Endothelial cell of umbilical vein (primary cell): ENCODE data around the gene ZRANB1. TPM values are rescaled to one million over a fixed set of nuclear protein-coding genes. Genes with fewer than 3 reads are reported as not detected.

Source experiments
- BruUV-seq: library from RNA; stranded (reverse); fragments of 400-500 nt; replicated peaks from 2 replicates; lab custom pipeline; 2021; lab: Mats Ljungman, UMichigan
- CTCF ChIA-PET: fragments of 300-600, 350-600 bp; sonication (Branson Sonifier 250); formaldehyde crosslinking; loops from one replicate; lab custom pipeline; 2021; ENCODE audit warnings: antibody characterized with exemption, inconsistent platforms; lab: Charles Lee
- POLR2A ChIA-PET: fragments of 300-600, 350-600 bp; sonication (Branson Sonifier 250); formaldehyde crosslinking; loops from one replicate; lab custom pipeline; 2021; ENCODE audit warnings: antibody characterized with exemption, inconsistent platforms; lab: Charles Lee
- DNase-seq: peaks from one replicate; pipeline ENCODE4 v3.0.0-alpha.2; 2011; ENCODE audit warnings: low read depth, low spot score
- FAIRE-seq: peaks from 2 replicates; lab custom pipeline; 2011; peaks lifted over from hg19 to GRCh38; lab: Jason Lieb, UNC
- H2AFZ ChIP-seq: 2 replicates; pipeline ENCODE4 v1.6.0; 2012; ENCODE audit warnings: low read depth, low read length, control low read depth, inconsistent platforms
- H3K27ac ChIP-seq: 2 replicates; pipeline ENCODE4 v1.5.1; 2011; ENCODE audit warnings: low read depth, mild to moderate bottlenecking, control low read depth, low read length, moderate library complexity; ENCODE audit not compliant: insufficient read depth
- H3K27me3 ChIP-seq, 2 experiments: 2 replicates each; pipeline versions ENCODE4 v1.6.0 to v1.6.1; 2011; ENCODE audit warnings: low read length in 2 of 2, mixed read lengths in 1 of 2; ENCODE audit not compliant: control insufficient read depth in 2 of 2, insufficient read depth in 2 of 2
- H3K36me3 ChIP-seq, 2 experiments: 2 replicates in 1 of 2; 3 replicates in 1 of 2; pipeline ENCODE4 v1.5.1; 2011; ENCODE audit warnings: low read length in 2 of 2, mild to moderate bottlenecking in 1 of 2, moderate library complexity in 1 of 2; ENCODE audit not compliant: control insufficient read depth in 2 of 2, insufficient read depth in 2 of 2; ENCODE audit errors: extremely low read depth in 1 of 2
- H3K4me1 ChIP-seq: 3 replicates; pipeline ENCODE4 v1.5.1; 2011; ENCODE audit warnings: mild to moderate bottlenecking, low read length; ENCODE audit not compliant: control insufficient read depth, insufficient read depth; ENCODE audit errors: extremely low read depth
- H3K4me2 ChIP-seq: 2 replicates; pipeline ENCODE4 v1.6.1; 2011; ENCODE audit warnings: low read length, control low read depth, mixed read lengths; ENCODE audit not compliant: insufficient read depth
- H3K4me3 ChIP-seq, 3 experiments: fragments of 200-600 bp in 1 of 3; sonication (generic), shearing (Covaris generic) in 1 of 3; replicated peaks in 1 of 3; 2 replicates each; pipeline ENCODE4 v1.5.1; 2011 to 2016; ENCODE audit warnings: control low read depth in 3 of 3, low read length in 3 of 3, mild to moderate bottlenecking in 2 of 3, inconsistent platforms in 1 of 3, low read depth in 1 of 3, moderate library complexity in 1 of 3; ENCODE audit not compliant: insufficient read depth in 1 of 3
- H3K79me2 ChIP-seq: 2 replicates; pipeline ENCODE4 v1.6.0; 2012; ENCODE audit warnings: low read length, inconsistent platforms; ENCODE audit not compliant: control insufficient read depth, insufficient read depth
- H3K9ac ChIP-seq: replicated peaks from 2 replicates; pipeline ENCODE3; 2011; ENCODE audit warnings: low read length, control low read depth; ENCODE audit not compliant: insufficient read depth; ENCODE audit errors: extremely low read depth
- H3K9me1 ChIP-seq: replicated peaks from 3 replicates; pipeline ENCODE4 v1.6.0; 2011; ENCODE audit warnings: mild to moderate bottlenecking, low read length; ENCODE audit not compliant: control insufficient read depth, insufficient read depth; ENCODE audit errors: extremely low read depth
- H3K9me3 ChIP-seq: replicated peaks from 2 replicates; pipeline ENCODE4 v1.5.1; 2012; ENCODE audit warnings: low read length, inconsistent platforms; ENCODE audit not compliant: control insufficient read depth, insufficient read depth
- H4K20me1 ChIP-seq: replicated peaks from 2 replicates; pipeline ENCODE3; 2011; ENCODE audit warnings: mild to moderate bottlenecking, low read length; ENCODE audit not compliant: control insufficient read depth, insufficient read depth; ENCODE audit errors: extremely low read depth
- CTCF ChIP-seq, 2 donors: IDR thresholded peaks; 1 replicate in 1 of 2; 2 replicates in 1 of 2; pipeline ENCODE4 v1.5.1; 2011; ENCODE audit warnings: low read length in 2 of 2, mild to moderate bottlenecking in 2 of 2, moderate library complexity in 2 of 2, control low read depth in 1 of 2, inconsistent platforms in 1 of 2, low read depth in 1 of 2; ENCODE audit not compliant: insufficient read depth in 1 of 2; ENCODE audit errors: extremely low read depth in 1 of 2
- EZH2 ChIP-seq: IDR thresholded peaks from 2 replicates; pipeline ENCODE4 v1.6.1; 2012; ENCODE audit warnings: borderline replicate concordance, low read depth, mild to moderate bottlenecking, moderate library complexity, low read length, inconsistent platforms; ENCODE audit not compliant: severe bottlenecking
- FOS ChIP-seq: IDR thresholded peaks from 2 replicates; pipeline ENCODE4 v1.6.1; 2011; ENCODE audit warnings: mild to moderate bottlenecking, low read length, moderate library complexity, borderline replicate concordance; ENCODE audit not compliant: insufficient read depth
- GATA2 ChIP-seq: IDR thresholded peaks from 2 replicates; pipeline ENCODE4 v1.7.0; 2011; ENCODE audit warnings: low read depth, mild to moderate bottlenecking, moderate library complexity, mixed read lengths, low read length; ENCODE audit not compliant: insufficient read length, insufficient read depth
- JUN ChIP-seq: IDR thresholded peaks from 2 replicates; pipeline ENCODE4 v1.6.1; 2011; ENCODE audit warnings: borderline replicate concordance, low read depth; ENCODE audit not compliant: insufficient read length, insufficient read depth
- MAX ChIP-seq: IDR thresholded peaks from 2 replicates; pipeline ENCODE4 v1.6.1; 2011; ENCODE audit not compliant: insufficient read depth, insufficient read length
- MYC ChIP-seq: IDR thresholded peaks from one replicate; pipeline ENCODE4 v1.6.1; 2011; ENCODE audit warnings: mild to moderate bottlenecking, low read depth, low read length
- POLR2A ChIP-seq: IDR thresholded peaks from 2 replicates; pipeline ENCODE4 v1.6.1; 2012; ENCODE audit warnings: low read depth, mild to moderate bottlenecking, control low read depth, low read length
- POLR2AphosphoS5 ChIP-seq: IDR thresholded peaks from 2 replicates; pipeline ENCODE4 v1.6.1; 2012; ENCODE audit warnings: low read depth, mild to moderate bottlenecking, control low read depth, low read length, moderate library complexity; ENCODE audit not compliant: insufficient read depth
- dilution Hi-C: fragments of 300-500 bp; cut with MboI; formaldehyde crosslinking; loops from one replicate; pipeline ENCODE4 v1.15.0; 2019; ENCODE audit warnings: low sequenced_read_pairs; ENCODE audit not compliant: extremely low pct_ligation_motif_present
- intact Hi-C: fragments of 100-400 bp; cut with micrococcal nuclease; formaldehyde crosslinking; loops from one replicate; pipeline ENCODE4 v1.10.0; 2022
- polyA plus RNA-seq, 4 experiments: library from polyadenylated mRNA; depleted of rRNA in 3 of 4; stranded (reverse) in 3 of 4; unstranded in 1 of 4; fragments of >200 nt; gene quantifications; 2 replicates each; pipeline versions ENCODE4 v1.2.1 to v1.2.3, GENCODE V29; 2011 to 2012; ENCODE audit warnings: missing spikeins in 1 of 4
- total RNA-seq: library from RNA; stranded (reverse); gene quantifications from 2 replicates; pipeline ENCODE4 v1.2.3, GENCODE V29; 2021

The ZRANB1 gene
- total and polyA plus RNA-seq, 2 donors (not counting 3 experiments of a cell fraction or from before 2014, with no cell fraction given) = 6.2 to 17.7 TPM

GRCh38 chr10:125003146-125003900 lies 61.4 kb downstream of the ZRANB1 start:
- no peaks in the 10 kb centered on the region for H3K9me3 ChIP-seq
- H3K27me3 ChIP-seq = no peaks in the 10 kb centered on the region
- intact Hi-C loops = no loop called here
- H3K27ac ChIP-seq = no peak overlapping the region
- FAIRE-seq (no peak), DNase-seq (no peak)
- peaks cover 3 to 64% of the 10 kb centered on the region in 2 experiments for H3K36me3 ChIP-seq
- H3K79me2 ChIP-seq = peaks cover 28% of the 10 kb centered on the region
- no peak overlapping the region for H2AFZ ChIP-seq
- H4K20me1 ChIP-seq = no peaks in the 10 kb centered on the region
- dilution Hi-C loops = no loop called here
- no peak overlapping the region for H3K4me2 ChIP-seq
- CTCF ChIA-PET = interaction anchor here (2.8 kb wide), 1 partner anchor 11 kb away, joined by 18 read pairs; no protein-coding TSS in a partner anchor
- no peaks in the 10 kb centered on the region for H3K9me1 ChIP-seq
- no peaks in the 10 kb centered on the region for H3K4me1 ChIP-seq
- H3K4me3 ChIP-seq = no peak overlapping the region
- TF ChIP-seq EZH2 (no peak), JUN (no peak), POLR2A (no peak), FOS (no peak), GATA2 (no peak), MAX (no peak), MYC (no peak), POLR2AphosphoS5 (no peak), CTCF (IDR thresholded peaks at IDR 0.05; ENCODE audit: extremely low read depth in 1 of 2, insufficient read depth in 1 of 2, low read depth in 1 of 2, low read length in 2 of 2) (no peak)
- BruUV-seq = no TSS peak
- POLR2A ChIA-PET = no interaction called here
- no peak overlapping the region for H3K9ac ChIP-seq
